Suprapubic skin (tissue), 3 donors: ENCODE results near the gene RASGEF1C.

Source experiments
- POLR2AphosphoS5 ChIP-seq, 3 donors: sonication (generic); formaldehyde crosslinking; IDR thresholded peaks; one replicate each; pipeline ENCODE4 v1.6.1; 2017; ENCODE audit warnings: antibody characterized with exemption in 3 of 3
- TF ChIP-seq, protein P1 (sequence below), 2 donors: fragments of 200-600 bp in 1 of 2; fragments of 450-650 bp in 1 of 2; sonication (generic) in 1 of 2; IDR thresholded peaks; one replicate each; pipeline ENCODE4 v1.5.1; 2016 to 2019; ENCODE audit warnings: antibody characterized with exemption in 2 of 2, mild to moderate bottlenecking in 1 of 2, moderate library complexity in 1 of 2

DNA sequence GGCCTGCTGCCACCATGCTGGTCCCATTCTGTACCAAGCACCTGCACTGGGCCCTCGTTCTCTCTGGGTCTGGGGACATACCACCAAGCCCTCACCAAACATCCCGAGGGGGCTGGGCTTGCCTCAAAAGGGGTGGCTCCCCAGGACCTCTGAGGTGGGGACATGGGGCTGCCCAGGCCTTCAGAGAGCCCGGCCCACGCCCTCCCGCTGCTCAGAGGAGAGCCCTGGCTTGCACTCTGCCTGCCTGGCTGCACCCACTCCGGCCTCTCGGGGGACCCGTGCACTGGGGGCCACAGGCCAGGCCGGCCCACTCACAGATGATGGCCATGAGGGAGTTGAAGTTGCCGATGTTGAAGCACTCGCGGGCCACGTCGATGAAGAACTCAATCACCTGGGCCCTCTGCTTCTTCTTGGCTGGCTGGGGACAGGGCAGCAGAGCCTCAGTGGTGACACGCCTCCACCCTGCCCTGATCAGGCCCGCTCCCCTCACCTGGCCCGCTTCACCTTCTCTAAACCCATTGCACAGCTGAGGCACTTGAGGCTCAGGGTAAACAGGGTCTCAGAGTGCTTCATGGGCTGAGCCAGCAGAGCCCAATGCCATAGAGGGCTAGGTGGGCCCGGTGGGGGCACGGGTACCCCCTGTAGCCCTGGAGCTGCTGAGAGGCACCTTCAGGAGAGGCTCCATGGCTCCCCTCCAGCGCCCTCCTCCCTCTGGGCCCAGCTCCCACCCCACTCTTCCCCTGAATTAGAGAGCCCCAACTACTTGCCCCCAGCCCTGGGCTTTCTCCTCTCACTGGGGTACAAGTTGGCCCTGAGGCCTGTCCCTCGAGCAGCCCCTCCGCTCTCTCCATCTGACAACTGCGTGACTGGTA lies 89.7 kb downstream of the RASGEF1C start:
- TF ChIP-seq, protein P1, sequence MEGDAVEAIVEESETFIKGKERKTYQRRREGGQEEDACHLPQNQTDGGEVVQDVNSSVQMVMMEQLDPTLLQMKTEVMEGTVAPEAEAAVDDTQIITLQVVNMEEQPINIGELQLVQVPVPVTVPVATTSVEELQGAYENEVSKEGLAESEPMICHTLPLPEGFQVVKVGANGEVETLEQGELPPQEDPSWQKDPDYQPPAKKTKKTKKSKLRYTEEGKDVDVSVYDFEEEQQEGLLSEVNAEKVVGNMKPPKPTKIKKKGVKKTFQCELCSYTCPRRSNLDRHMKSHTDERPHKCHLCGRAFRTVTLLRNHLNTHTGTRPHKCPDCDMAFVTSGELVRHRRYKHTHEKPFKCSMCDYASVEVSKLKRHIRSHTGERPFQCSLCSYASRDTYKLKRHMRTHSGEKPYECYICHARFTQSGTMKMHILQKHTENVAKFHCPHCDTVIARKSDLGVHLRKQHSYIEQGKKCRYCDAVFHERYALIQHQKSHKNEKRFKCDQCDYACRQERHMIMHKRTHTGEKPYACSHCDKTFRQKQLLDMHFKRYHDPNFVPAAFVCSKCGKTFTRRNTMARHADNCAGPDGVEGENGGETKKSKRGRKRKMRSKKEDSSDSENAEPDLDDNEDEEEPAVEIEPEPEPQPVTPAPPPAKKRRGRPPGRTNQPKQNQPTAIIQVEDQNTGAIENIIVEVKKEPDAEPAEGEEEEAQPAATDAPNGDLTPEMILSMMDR (IDR thresholded peaks at IDR 0.05), result no peak
- no peak for TF ChIP-seq POLR2AphosphoS5 (IDR thresholded peaks at IDR 0.05)
